IPS-18c (cell line): ENCODE results near the gene UQCR11.

Experiments used
- H3K4me3 ChIP-seq: 2 replicates; pipeline ENCODE4 v1.7.0; 2013; ENCODE audit warnings: low read depth, mild to moderate bottlenecking, low read length, moderate library complexity; ENCODE audit not compliant: insufficient read depth
- H3K9me3 ChIP-seq: one replicate; pipeline ENCODE4 v1.6.1; 2013; ENCODE audit warnings: mild to moderate bottlenecking, low read length, moderate library complexity; ENCODE audit not compliant: control insufficient read depth, insufficient read depth

UQCR11 gene

GRCh38 chr19:1580957-1581356, 24.3 kb downstream of the UQCR11 start:
- H3K4me3 ChIP-seq, result no peak overlapping the region
- H3K9me3 ChIP-seq, result no peaks in the 10 kb centered on the region

GRCh38 chr19:1580382-1580781, 24.9 kb downstream of the UQCR11 start:
- Histone ChIP-seq H3K4me3 (no peak overlapping the region), H3K9me3 (no peaks in the 10 kb centered on the region)

- Histone ChIP-seq H3K9me3 (no peaks in the 10 kb centered on the region), H3K4me3 (no peak overlapping the region)
Observed at GRCh38 chr19:1579222-1579621, 26.0 kb downstream of the UQCR11 start.

- Histone ChIP-seq H3K9me3 (no peaks in the 10 kb centered on the region), H3K4me3 (no peak overlapping the region)
Observed at GRCh38 chr19:1577929-1578618, 27.2 kb downstream of the UQCR11 start.

GRCh38 chr19:1577090-1577928, 28.0 kb downstream of the UQCR11 start:
- Histone ChIP-seq H3K9me3 (no peaks in the 10 kb centered on the region), H3K4me3 (no peak overlapping the region)

- no peaks in the 10 kb centered on the region for H3K9me3 ChIP-seq
Observed at GRCh38 chr19:1576242-1577089, 28.8 kb downstream of the UQCR11 start.

GRCh38 chr19:1575323-1576241, 29.7 kb downstream of the UQCR11 start:
- Histone ChIP-seq H3K4me3 (no peak overlapping the region), H3K9me3 (peaks cover 2% of the 10 kb centered on the region)

More at GRCh38 chr19:1576242-1577089, 28.8 kb downstream of the UQCR11 start:
- H3K4me3 ChIP-seq, result no peak overlapping the region

GRCh38 chr19:1574354-1575136, 30.7 kb downstream of the UQCR11 start:
- H3K4me3 ChIP-seq, result no peak overlapping the region

GRCh38 chr19:1572795-1573194, 32.5 kb downstream of the UQCR11 start:
- no peak overlapping the region for H3K4me3 ChIP-seq
- peaks cover 6% of the 10 kb centered on the region for H3K9me3 ChIP-seq

More at GRCh38 chr19:1574354-1575136, 30.7 kb downstream of the UQCR11 start:
- H3K9me3 ChIP-seq, result peaks cover 2% of the 10 kb centered on the region

GRCh38 chr19:1571358-1571757, 33.9 kb downstream of the UQCR11 start:
- peaks cover 6% of the 10 kb centered on the region for H3K9me3 ChIP-seq
- H3K4me3 ChIP-seq, result no peak overlapping the region

- Histone ChIP-seq H3K9me3 (peaks cover 6% of the 10 kb centered on the region), H3K4me3 (no peak overlapping the region)
Observed at GRCh38 chr19:1570836-1571235, 34.4 kb downstream of the UQCR11 start.

- Histone ChIP-seq H3K4me3 (no peak overlapping the region), H3K9me3 (peaks cover 6% of the 10 kb centered on the region)
Observed at GRCh38 chr19:1569997-1570396, 35.3 kb downstream of the UQCR11 start.

GRCh38 chr19:1568320-1569019, 36.8 kb downstream of the UQCR11 start, which contains the start of gene MEX3D:
MEX3D (minus strand) TSS chr19:1568325; CDS start chr19:1568058, 267 bp downstream.
- Histone ChIP-seq H3K9me3 (peaks cover 6% of the 10 kb centered on the region), H3K4me3 (peak within 1 kb of the TSS; percentile 82)

GRCh38 chr19:1567848-1568227, 37.4 kb downstream of the UQCR11 start:
- H3K9me3 ChIP-seq, result peaks cover 6% of the 10 kb centered on the region
- no peak overlapping the region for H3K4me3 ChIP-seq

GRCh38 chr19:1567116-1567847, 38.0 kb downstream of the UQCR11 start:
- Histone ChIP-seq H3K9me3 (peaks cover 6% of the 10 kb centered on the region), H3K4me3 (peak overlapping the region; percentile 82)
